GM06990 (cell line): ENCODE results near the gene TMIGD2.
A peak's percentile ranks its signal among the peaks of the same experiment; 100 is the strongest.

Experiments
- DNase-seq: peaks from one replicate; pipeline ENCODE4 v3.0.0-alpha.2; 2011; ENCODE audit not compliant: insufficient read length; ENCODE audit errors: extremely low read depth
- H3K27me3 ChIP-seq: replicated peaks from 2 replicates; pipeline ENCODE4 v1.6.0; 2011; ENCODE audit warnings: low read length; ENCODE audit not compliant: control insufficient read depth, insufficient read depth
- H3K36me3 ChIP-seq: 2 replicates; pipeline ENCODE4 v1.5.1; 2011; ENCODE audit warnings: low read length; ENCODE audit not compliant: control insufficient read depth, insufficient read depth
- H3K4me3 ChIP-seq: replicated peaks from 2 replicates; pipeline ENCODE4 v1.5.1; 2011; ENCODE audit warnings: low read depth, mild to moderate bottlenecking, control low read depth, low read length
- CTCF ChIP-seq: IDR thresholded peaks from 2 replicates; pipeline ENCODE4 v1.5.1; 2011; ENCODE audit warnings: low read length, control low read depth, mild to moderate bottlenecking, inconsistent platforms; ENCODE audit not compliant: insufficient read depth, poor library complexity, severe bottlenecking

TMIGD2 gene

DNA sequence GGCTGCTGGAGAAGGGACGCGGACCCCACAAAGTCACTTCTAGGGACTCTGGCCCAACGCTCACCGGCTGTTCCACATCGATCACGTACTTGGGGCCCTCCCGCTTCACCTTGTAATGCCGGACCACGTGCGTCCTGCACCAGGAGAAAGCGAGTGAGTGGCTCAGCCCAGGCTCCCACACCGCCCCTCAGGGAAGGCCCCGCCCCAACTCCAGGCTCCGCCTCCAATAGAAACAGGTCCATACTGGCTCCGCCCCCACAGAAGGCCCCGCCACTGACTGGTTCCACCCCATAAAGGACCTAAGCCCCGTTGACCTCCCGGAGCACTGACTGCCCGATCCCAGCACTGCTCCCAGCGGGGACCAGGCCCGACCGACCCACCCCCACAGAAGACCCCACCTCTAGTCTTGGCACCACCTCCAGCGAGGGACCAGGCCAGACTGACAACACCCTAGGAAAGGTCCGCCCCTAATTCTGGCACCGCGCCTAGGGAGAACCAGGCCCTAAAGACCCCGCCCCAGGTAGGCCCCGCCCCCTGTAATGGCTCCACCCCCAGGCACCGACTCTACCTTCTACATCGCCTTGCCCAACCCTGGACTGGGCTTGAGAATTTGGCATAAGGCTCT lies 25.2 kb upstream of the TMIGD2 start:
- Histone ChIP-seq H3K27me3 (no peaks in the 10 kb centered on the region), H3K4me3 (no peak overlapping the region; the same call in 1 of the 2 replicates), H3K36me3 (no peaks in the 10 kb centered on the region)
- DNase-seq: peak; percentile 83
- no peak for TF ChIP-seq CTCF

GRCh38 chr19:4326837-4327251 lies 24.7 kb upstream of the TMIGD2 start:
- Histone ChIP-seq H3K36me3 (no peaks in the 10 kb centered on the region), H3K27me3 (no peaks in the 10 kb centered on the region), H3K4me3 (no peak overlapping the region)
- no peak for TF ChIP-seq CTCF
- DNase-seq: no peak

GRCh38 chr19:4326215-4326836 lies 24.1 kb upstream of the TMIGD2 start:
- no peak for TF ChIP-seq CTCF
- Histone ChIP-seq H3K4me3 (no peak overlapping the region), H3K36me3 (no peaks in the 10 kb centered on the region), H3K27me3 (no peaks in the 10 kb centered on the region)
- DNase-seq: no peak

DNA sequence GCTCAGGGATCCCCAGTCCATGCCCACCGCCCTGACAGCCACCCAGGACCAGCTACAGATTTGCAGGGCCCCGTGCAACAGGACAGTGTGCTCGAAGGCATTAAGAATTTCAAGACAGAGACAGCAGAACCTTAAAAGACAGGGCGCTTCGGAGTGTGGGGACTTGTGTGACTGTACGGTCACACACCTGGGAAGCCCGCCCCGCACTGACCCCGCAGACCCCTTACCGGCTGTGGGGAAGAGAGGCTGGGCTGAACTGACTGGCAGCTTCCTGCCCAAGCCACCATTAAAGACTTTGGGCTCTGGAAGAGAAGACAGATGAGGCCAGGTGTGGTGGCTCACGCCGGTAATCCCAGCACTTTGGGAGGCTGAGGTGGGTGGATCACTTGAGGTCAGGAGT lies 22.0 kb upstream of the TMIGD2 start:
- Histone ChIP-seq H3K4me3 (no peak overlapping the region), H3K27me3 (no peaks in the 10 kb centered on the region), H3K36me3 (no peaks in the 10 kb centered on the region)
- no peak for DNase-seq
- no peak for TF ChIP-seq CTCF

DNA sequence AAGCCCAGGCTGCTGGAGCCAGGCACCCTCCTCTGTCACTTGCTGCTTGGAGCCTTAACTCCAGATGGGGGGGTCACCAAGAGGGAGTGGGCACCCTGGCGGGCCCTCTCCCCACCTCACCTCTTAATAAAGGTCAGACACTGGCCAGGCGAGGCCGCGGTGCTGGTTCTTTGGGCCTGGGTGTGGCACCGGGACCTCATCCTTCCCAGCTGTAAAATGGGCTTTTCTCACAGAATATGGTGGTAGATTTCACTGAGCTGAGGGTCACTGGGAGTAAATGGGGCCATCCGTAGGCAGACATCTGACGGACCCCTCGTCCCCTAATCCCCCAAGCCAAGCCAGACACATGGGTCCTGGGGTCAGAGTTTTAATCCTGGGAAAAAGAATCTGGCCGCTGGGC lies 21.5 kb upstream of the TMIGD2 start:
- DNase-seq: no peak
- no peaks in the 10 kb centered on the region for H3K36me3 ChIP-seq
- TF ChIP-seq CTCF: no peak
- no peak overlapping the region for H3K4me3 ChIP-seq
- H3K27me3 ChIP-seq: no peaks in the 10 kb centered on the region
